ENCODE measurements around the gene TTC34.
"Not testable (repeated sequence)": the region's sequence is repeated elsewhere in the genome, so short reads cannot be mapped to it uniquely, and the experiment has no call there.

Gene TTC34

DNA sequence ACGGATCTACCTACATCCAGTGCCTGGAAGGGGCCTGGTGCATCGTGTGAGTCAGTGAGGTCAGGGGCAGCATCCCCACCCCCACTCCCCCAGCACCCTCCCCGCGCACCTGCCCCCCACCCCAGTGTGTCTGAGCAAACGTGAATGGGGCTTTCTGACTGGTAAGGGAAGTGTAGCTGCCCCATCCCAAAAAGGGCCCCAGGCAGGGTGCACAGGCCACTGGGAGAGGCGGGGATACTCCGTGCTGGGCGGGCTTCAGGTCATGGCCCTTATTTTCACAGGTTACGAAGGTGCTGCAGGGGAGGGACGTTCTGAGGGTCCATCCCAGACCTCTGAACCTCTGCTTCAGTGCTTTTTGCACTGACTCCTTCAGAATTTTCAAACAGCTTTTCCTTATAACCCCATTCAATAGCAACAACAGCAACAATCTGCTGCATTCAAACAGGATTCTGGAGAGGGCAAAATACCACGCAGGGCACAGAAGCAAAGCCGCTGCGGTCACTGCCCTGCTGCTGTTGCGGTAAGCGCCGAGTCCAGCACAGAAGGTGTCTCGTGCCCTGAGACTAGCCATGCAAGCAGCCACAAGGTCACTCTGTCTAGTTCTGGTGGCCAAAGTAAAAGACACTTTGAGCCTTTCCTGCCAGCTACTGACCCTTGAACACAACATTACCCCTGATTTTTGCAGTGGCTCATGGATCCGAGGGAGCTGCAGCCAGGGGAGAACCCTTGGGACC, 10.3 kb downstream of the TTC34 start:
- ATAC-seq = no peak

DNA sequence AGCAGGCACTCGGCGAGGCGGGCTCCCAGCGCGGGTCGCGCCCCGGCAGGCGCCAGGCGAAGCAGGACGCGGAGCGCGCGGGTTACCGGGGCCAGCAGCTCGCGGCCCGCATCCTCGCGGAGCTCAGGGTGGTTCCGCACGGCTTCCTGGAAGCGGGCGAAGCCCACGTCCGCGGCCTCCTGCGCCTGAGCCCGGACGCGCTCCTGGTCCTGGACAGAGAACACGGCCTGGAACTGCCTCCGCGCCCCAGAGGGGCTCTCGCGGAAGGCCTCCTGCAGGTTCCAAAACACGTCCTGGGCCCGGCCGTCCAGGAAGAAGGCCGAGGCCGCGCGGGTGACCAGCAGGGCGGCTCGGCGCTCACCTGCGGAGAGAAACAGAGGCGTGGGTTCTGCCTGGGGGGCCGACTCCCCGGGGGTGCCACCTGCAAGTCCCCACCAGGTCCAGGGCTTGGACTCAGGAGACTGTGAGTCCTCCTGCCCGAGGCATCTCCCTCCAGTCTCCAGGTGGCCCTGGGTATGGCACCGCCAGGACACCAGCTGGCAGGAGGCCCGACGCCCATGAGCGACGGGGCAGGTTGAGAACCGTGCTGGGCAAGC, 11.4 kb downstream of the TTC34 start:
- no peak for ATAC-seq

DNA sequence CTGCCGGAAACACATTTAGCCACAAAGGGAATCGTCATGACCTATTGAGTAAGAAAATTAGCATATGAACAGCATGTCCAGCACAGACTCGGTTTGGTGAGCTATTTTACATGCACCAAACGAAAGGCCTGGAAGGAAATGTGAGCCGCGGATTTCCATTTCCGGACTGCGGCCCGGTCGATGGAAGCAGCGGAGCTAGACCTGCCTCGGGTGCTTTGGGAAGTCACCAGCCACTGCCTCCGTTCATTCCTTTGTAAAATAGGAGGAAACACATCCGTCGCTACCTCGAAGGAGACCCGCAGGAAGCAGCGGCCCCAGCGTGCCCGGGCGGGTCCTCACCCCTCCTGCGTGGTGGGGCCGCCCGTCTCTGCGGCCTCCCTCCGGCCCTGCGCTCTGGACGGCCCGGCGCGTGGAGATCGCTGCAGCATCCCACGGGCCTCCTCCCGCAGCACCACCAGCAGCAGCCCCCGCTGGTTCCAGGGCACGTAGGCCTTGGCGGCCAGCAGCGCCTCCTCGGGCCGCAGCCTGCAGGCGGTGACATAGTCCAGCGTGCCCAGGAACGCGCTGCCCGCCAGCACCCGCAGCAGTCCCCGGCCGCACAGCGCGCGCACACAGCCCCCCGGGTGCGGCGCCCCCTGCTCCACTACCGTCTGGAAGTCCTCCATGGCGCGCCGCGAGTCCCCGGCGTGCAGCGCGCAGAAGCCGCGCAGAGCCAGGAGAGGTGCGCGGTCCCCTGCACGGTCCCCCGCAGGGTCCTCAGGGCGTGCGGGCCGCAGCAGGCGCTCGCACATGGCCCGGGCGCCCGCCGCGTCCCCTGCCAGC, 12.1 kb downstream of the TTC34 start:
- no peak for ATAC-seq

DNA sequence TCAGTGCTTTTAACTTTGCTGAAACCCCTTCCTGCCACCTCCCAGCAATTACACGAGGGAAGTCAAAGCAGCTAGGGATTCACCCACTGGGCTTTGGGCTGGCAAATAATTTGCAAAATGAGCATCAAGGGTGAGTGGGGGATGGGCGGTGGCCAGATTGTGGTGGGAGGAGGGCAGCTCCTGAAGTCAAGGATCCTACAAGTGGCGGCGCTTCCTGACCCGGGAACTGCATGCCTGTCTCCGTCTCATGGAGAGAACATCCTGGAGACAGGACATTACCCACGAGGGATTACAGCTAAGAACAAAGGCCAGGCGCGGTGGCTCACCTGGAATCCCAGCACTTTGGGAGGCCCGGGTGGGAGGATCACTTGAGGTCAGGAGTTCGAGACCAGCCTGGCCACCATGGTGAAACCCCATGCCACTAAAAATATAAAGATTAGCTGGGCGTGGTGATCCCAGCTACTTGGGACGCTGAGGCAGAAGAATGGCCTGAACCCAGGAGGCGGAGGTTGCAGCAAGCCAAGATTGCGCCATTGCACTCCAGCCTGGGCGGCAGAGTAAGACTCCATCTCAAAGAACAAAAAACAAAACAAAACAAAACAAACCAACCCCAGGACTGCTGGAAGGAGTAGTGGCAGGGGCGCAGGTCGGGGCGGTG, 12.9 kb downstream of the TTC34 start:
- ATAC-seq = no peak

DNA sequence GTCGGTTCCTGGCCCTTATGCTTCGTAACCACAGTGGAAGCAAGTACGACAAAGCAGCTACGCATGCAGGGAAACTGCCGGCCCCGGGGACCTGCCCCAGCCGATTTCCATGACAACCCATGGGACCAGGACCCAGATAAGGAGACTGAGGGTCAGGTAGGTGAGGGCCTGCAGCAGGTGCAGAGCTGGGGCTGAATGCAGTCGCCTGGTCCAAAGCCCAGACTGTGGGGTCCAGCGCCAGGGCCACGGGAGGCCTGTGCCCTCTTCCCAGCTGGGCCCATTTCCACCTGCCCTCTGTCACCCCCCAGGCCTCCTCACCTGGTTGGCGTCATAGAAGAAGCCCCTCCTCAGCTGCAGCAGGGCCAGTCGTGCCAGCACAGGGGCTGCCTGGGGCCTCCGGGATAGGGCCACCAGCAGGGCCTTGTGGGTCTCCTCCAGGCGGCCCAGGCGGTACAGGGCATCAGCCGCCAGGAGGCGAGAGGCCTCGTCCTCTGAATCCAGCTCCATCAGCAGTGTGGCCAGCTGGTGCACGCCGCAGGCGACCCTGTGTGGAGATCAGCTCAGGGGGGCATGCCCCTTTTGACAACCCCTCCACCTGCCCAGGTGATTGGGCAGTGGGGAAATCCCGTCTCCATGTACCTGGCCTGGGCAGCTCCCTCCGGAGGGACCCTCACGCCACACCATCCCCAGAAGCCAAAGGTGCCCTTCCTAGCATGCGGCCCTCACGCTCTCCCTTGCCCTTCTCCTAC, 14.2 kb downstream of the TTC34 start:
- no peak for ATAC-seq

DNA sequence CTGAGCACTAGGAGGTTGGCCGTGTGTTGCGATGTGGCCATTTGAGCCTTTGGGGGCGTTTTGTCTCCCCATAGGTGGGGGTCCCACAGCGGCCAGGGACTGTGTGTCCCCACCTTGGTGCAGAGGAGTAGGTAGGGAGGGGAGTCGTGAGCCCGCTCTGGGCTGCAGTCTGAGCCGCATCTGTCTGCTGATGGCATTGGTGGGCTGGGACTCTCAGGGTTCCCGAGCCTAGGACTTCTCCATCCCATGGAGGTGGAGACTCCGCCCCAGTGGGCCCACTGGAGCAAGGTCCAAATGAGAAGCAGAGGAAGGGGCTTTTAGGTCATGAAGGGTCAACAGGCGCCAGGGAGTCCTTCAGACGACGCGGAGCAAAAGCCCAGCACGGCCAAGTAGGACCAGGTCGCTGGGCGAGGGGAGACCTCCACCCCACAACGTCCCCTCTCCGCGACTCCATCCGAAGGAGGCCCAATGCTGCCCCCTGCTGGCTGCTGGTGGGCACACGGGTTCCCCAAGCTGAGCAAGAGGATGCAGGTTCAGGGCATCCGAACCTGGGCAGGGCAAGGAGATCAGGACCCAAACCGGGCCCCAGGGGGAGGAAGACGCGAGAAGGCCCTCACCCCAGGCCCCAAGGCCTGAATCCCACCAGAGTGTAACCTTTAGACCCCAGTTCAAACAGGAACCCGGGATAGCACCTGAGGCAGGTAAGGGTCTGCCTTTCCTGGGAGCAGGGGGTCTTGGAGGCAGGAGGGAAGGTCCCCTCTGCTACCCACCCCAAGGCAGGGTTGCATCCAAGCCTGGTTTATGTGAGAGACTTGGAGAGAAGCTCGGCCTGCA, 14.9 kb downstream of the TTC34 start:
- ATAC-seq = peak; percentile 69 to 74

DNA sequence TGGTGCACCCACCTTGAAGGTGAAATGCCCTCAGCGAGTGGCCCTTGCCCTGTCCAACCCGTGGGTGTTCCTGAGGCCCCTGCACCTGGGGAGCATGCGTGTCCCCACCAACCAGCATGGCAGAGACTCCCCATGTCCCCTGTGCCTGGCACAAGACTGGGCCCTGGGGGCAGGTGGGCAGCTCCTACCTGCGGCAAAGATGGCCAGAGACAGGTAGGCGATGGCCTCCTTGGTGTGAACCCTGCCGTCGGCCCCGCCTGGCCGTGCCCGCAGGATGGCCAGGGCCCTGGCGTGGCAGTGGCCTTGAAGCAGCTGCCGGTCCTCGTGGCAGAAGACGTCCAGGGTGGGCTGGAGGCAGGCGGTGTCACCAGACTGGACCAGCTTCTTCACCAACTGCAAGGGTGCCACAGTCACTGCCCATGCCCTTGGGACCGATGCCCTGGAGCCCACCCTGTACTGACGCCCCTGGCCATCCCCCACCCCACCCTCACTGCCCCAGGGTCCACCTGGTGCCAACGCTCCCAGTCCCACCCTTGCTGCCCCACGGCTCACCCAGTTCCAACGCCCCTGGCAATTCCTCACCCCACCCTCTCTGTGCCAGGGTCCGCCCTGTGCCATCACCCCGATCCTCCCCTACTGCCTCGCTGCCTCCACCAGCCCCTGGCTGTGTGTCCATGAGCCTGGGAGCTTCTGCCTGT, 15.7 kb downstream of the TTC34 start:
- no peak for ATAC-seq

DNA sequence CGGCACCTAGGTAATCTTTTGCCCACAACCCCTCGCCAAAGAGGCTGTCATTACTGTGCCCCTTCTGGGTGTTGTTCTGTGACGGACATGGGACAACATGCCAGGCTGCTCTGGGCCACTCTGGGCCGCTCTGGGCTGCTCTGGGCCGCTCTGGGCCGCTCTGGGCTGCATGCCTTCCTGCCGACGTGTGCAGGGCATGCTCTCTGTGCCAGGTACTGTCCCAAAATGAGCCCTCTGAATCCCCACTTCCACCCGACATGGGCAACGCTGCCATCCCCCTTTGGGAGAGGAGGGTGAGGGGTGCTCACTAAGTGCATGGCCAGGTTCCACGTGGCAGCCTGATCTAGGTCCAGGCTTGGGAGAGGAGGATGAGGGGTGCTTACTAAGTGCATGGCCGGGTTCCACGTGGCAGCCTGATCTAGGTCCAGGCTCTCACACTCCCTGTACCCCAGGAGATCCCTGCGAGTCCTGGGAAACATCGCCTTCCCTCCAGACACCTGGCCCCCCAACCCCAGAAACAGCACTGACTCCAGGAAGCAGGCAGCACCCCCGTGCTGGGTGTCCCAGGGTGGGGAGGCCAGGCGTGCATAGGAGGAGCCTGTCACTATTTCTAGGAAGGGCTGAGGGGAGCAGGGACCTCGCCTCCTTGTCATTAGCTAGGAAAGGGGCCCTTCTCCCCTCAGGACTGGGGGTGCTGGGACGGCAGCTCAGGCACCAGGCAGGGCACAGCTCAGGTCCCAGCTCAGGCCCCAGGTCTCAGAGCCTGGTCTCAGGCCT, 16.5 kb downstream of the TTC34 start:
- ATAC-seq = no peak

DNA sequence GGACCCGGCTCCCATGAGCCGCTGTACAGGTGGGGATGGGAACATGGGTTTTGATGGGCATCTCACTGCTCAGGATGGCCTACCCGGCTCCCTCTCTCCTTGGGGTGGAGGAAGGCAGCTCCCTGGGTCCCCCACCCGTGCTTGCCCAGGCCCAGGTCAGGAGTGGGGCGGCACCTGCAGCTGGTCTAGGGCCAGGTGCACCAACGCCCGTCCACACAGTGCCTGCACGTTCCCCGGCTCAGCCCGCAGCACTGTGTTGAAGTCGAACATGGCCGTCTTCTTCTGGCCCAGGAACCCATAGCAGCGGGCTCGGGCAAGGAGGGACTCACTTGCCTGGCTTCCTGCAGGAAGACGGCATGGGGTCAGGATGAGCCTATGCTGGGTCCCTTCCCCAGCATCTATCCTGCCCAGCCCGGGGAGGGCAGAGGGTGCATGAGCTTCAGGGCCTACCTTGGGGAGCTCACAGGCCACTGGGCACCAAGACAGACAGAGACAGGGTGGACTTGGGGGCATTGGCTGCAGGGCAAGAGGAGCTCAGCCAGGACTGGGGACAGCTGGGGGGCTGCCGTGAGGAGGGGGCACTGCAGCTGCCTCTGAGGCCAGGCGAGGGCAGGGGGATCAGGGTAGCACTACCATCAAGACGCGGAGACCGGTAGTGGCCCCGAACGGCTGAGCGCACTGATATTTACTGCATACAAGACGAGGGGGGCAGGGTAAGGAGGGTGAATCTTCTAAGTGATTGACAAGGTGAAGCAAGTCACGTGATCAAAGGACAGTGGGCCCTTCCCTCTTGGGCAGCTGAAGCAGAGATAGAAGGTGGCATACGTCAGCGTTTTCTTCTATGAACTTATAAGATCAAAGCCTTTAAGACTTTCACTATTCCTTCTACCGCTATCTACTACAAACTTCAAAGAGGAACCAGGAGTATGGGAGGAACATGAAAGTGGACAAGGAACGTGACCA, 17.8 kb downstream of the TTC34 start:
- no peak for ATAC-seq

DNA sequence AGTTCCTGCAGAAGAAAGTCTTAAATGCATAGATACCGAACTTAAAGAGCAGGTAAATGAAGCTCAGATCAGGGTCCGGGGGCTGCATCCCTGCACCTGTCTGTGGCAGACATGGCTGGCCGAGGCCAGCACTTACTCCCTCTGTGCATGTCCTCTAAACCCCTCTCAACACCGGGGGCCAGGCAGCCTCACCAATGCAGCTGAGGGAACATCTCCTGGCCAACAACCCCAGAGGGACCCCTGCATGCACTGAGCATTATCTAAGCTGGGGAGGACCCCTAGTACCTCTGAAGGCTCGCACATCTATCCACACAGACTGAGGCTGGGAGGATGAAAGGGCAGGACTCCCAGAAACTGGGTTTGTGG, 18.4 kb downstream of the TTC34 start:
- ATAC-seq = no peak

DNA sequence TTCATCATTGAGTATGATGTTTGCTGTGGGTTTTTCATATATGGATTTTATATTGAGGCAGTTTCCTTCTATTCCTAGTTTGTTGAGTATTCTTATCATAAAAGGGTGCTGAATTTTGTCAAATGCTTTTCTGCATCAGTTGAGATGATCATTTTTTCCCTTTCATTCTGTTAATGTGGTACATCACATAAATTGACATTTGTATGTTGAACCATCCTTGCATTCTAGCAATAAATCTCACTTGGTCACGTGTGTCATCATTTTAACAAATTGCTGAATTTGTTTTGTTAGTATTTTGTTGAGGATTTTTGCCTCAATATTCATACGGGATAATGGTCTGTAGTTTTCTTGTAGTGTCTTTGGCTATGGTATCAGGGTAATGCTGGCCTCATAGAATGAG, 19.9 kb downstream of the TTC34 start:
- ATAC-seq = no peak

DNA sequence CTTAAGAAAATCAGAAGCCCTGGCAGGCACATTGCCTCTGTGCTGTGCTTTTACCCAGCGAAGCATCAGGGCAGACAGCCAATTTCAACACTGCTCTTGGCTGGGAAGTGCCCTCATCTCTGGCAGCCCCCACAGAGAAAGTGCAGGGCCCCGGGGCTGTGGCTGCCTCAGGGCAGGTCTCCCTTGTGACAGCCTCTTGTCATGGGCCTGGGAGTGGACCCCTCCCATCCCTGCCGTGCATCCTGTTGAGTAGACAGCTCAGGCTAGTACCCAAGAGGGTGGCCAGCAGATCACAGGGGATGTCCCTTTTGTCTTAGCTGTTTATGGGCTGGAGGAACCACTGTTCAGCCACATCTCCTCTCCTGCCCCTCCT, 23.3 kb downstream of the TTC34 start:
- no peak for ATAC-seq

DNA sequence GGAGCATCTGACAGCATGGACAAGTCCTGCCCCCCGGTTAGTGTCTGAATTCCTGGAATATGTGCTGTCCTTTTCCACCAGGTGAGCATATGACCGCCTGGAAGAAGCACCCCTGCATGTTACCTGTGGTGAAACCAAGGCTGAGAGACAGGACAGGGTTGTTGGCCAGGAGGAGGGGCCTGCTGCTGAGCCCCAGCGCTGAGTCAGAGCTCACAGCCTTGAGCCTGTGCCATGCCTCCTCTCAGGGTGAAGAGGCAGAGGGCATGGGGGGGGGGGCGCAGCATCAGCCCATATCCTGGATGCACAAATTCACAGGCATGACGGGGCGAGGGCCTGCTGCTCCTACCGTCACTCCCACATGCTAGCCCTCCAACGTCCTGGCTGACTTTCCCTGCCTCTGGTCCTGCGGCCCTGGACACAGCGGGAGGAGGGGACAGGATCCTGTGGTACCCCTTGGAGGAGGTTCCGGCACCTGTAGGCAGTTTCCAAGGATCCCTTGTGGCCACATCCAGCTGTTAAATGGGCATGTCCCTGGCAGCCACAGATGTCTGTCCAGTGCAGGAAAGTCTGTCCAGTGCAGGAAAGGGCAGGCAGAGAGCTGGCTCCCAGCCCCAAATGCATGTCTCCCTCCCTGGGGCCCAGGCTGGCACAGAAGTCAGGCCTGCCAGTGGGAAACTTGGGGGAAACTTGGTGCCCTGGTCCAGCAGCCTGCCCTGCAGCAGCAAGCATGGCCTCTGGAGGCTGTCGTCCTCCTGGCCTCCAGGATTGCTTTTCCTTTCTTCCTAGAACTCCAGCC, 23.9 kb downstream of the TTC34 start:
- ATAC-seq = no peak

DNA sequence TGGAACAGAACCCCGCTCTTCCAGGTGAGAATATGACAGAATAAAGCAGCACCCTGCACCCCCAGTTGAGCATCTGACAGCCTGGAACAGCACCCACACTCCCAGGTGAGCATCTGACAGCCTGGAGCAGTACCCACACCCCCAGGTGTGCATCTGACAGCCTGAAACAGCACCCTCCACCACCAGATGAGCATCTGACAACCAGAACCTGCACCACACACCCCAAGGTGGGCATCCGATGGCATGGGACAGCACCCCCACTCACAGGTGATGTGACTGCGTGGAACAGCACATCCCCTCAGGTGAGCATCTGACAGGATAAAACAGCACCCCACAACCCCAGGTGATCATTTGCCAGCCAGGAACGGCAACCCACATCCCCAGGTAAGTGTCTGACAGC, 26.2 kb downstream of the TTC34 start:
- not testable (repeated sequence) for ATAC-seq

DNA sequence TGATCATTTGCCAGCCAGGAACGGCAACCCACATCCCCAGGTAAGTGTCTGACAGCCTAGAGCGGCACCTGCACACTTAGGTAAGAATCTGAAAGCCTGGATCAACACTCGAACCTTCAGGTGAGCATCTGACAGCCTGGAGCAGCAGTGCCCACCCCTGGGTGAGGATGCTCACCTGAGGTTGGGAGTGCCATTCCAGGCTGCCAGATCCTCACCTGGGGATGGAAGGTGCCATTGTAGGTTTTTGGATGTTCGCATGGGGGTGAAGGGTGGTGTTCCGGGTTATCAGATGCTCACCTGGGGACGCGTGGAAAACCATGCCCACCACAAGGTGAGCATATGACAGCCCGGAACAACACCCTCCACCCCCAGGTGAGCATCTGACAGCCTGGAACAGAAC, 33.4 kb downstream of the TTC34 start:
- ATAC-seq = not testable (repeated sequence)

DNA sequence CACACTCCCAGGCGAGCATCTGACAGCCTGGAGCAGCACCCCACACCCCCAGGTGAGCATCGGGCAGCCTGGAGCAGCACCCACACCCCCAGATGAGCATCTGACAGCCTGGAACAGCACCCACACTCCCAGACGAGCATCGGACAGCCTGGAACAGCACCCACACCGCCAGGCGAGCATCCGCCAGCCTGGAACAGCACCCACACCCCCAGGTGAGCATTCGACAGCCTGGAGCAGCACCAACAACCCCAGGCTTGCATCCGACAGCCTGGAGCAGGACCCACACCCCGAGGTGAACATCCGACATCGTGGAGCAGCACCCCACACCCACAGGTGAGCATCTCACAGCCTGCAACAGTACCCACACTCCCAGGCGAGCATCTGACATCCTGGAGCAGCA, 42.1 kb downstream of the TTC34 start:
- not testable (repeated sequence) for ATAC-seq

DNA sequence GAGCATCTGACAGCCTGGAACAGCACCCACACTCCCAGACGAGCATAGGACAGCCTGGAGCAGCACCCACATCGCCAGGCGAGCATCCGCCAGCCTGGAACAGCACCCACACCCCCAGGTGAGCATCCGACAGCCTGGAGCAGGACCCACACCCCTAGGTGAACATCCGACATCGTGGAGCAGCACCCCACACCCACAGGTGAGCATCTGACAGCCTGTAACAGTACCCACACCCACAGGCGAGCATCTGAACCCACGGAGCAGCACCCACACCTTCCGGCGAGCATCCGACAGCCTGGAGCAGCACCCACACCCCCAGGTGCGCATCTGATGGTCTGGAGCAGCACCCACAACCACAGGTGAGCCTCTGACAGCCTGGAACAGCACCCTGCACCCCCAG, 44.0 kb downstream of the TTC34 start:
- ATAC-seq = not testable (repeated sequence)

DNA sequence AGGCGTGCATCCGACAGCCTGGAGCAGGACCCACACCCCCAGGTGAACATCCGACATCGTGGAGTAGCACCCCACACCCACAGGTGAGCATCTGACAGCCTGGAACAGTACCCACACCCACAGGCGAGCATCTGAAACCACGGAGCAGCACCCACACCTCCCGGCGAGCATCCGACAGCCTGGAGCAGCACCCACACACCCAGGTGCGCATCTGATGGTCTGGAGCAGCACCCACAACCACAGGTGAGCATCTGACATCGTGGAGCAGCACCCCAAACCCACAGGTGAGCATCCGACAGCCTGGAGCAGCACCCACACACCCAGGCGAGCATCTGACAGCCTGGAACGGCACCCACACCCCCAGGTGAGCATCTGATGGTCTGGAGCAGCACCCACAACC, 46.1 kb downstream of the TTC34 start:
- not testable (repeated sequence) for ATAC-seq
